Skeletal muscle cell (primary cell): ENCODE data around the gene PPCDC.

Source experiments
- DNase-seq: peaks from one replicate; pipeline ENCODE4 v3.0.0-alpha.2; 2010; ENCODE audit warnings: low read depth
- H3K4me3 ChIP-seq: 2 replicates; pipeline ENCODE4 v1.5.1; 2011; ENCODE audit warnings: low read depth, mild to moderate bottlenecking, control low read depth, low read length, moderate library complexity

Gene PPCDC, protein sequence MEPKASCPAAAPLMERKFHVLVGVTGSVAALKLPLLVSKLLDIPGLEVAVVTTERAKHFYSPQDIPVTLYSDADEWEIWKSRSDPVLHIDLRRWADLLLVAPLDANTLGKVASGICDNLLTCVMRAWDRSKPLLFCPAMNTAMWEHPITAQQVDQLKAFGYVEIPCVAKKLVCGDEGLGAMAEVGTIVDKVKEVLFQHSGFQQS

DNA sequence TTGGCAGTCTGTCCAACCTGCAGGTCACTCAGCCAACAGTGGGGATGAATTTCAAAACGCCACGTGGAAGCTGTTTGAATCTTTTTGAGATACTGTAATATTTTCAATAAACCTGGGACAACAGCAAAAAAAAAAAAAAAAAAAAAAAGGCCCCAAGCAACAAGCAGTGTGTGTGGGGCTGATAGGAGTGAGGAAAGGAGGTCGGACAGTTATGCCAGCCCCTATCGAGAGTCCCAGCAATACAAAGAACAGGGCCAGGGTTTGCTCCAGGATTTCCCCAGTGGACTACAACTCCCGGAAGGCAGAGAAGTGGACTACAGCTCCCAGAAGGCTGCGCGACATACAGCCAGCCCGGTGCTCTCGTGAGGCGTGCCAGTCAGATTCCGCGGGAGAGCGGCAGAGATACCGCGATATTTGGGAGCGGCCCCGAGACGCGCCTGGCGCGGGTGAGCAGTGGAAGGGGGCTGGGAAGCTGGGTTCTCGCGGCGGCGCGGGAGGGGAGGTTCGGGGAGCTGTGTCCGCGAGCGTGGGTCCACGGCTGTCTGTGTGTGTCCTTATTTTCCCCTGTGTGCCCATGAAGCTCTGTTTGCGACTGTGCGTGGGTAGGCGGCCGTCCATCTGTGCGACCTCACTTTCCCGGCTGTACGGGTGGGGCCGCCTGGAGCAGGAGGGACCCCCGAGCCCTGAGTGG, at the start of gene PPCDC:
PPCDC (plus strand) TSS at position 410 of the 691 bp plus-strand sequence. CDS start 4,729 bp downstream, outside the sequence.
- peak; percentile 80 for DNase-seq
- H3K4me3 ChIP-seq, result peak within 1 kb of the TSS; percentile 88

GRCh38 chr15:74976159-74976558, 47.2 kb upstream of the PPCDC start:
- no peak for DNase-seq
- H3K4me3 ChIP-seq, result no peak overlapping the region

GRCh38 chr15:74977599-74977998, 45.8 kb upstream of the PPCDC start:
- no peak overlapping the region for H3K4me3 ChIP-seq
- no peak for DNase-seq

GRCh38 chr15:74978077-74978476, 45.3 kb upstream of the PPCDC start:
- H3K4me3 ChIP-seq, result no peak overlapping the region
- DNase-seq, result no peak

- no peak overlapping the region for H3K4me3 ChIP-seq
- DNase-seq, result no peak
Measured at GRCh38 chr15:74978503-74978902, 44.9 kb upstream of the PPCDC start.

GRCh38 chr15:74982183-74982582, 41.2 kb upstream of the PPCDC start:
- H3K4me3 ChIP-seq, result no peak overlapping the region
- no peak for DNase-seq

- no peak for DNase-seq
- H3K4me3 ChIP-seq, result no peak overlapping the region
Measured at GRCh38 chr15:74983725-74984231, 39.6 kb upstream of the PPCDC start.

DNA sequence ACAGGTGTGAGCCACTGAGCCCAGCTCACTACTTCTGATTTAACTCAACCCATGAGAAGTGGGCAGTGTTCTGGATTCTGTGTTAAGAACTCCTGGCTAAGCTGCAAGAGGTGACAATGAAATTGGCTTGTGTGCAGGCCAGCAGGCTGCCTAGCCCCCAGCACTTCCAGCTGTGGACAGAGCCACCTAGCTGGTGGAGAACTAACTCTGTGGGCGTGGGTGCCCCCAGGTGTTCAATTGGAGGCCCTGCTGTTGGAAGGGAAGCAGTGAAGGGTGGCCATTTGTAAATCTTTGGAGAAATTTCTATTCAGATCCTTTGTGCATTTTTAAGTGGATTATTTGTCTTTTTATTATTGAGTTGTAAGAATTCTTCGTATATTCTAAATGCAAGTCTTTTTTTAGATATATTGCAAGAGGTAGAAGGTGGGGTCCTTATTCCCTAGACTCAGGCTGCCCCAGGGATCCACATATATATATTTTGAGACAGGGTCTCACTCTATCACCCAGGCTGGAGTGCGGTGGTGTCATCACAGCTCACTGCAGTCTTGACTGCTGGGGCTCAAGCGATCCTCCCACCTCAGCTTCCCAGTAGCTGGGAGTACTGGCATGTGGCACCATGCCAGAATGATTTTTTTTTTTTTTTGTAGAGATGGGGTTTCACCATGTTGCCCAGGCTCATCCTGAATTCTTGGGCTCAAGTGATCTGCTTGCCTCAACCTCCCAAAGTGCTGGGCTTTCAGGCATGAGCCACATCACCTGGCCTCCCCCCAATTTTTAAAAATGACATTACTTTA, 35.2 kb upstream of the PPCDC start:
- H3K4me3 ChIP-seq, result no peak overlapping the region
- no peak for DNase-seq

DNA sequence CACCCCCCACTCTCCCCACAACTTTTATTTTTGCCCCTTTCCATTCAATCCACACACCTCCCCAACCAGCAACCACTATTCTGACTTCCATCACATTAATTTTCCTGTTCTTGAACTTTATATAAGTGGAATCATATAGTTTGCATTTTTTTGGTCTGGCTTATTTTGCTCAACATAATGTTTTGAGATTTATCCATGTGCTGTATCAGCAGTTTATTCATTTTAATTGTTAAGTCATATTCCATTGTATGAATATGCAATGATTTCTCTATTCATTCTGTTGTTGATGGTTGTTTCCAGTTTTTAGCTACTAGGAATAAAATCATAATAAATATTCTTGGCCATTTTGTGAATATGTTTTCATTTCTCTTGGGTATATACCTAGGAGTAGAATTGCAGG, 33.9 kb upstream of the PPCDC start:
- H3K4me3 ChIP-seq, result no peak overlapping the region
- no peak for DNase-seq

- no peak overlapping the region for H3K4me3 ChIP-seq
- DNase-seq, result no peak
Measured at GRCh38 chr15:74992619-74993018, 30.8 kb upstream of the PPCDC start.

GRCh38 chr15:74994236-74994635, 29.2 kb upstream of the PPCDC start:
- H3K4me3 ChIP-seq, result no peak overlapping the region

GRCh38 chr15:74994685-74995084, 28.7 kb upstream of the PPCDC start:
- no peak overlapping the region for H3K4me3 ChIP-seq
- DNase-seq, result no peak

More at GRCh38 chr15:74994236-74994635, 29.2 kb upstream of the PPCDC start:
- DNase-seq, result no peak

DNA sequence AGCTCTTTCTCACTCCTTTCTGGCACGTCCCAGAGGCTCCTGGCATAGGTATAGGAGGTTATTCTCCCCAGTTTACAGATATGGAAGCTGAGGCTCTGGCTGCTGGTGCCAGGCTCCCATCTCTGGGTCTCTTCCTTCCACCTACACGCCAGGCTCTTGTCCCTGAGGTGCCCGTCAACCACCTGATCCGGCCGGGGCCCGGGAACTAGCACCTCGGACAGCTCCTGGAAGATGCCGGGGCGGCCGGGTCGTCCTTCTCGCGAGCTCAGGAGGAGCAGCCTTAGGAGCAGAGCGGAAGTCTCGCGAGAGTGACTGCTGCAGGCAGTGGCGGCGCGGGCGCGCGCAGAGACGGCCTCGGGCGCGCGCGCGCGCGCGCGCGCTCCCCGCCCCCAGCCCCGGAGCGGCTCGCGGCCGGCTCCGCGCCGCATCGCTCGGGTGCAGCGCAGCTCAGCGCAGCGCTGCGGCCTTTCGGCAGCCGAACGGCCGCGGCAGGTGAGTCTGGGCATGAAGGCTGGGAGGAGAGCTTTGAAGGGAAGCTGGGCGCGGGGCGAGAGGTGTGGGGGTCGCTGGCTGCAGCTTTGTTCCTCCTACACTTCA, 28.1 kb upstream of the PPCDC start, which contains the start of gene SCAMP5:
SCAMP5 (plus strand) TSS at position 382 of the 597 bp plus-strand sequence. CDS start 16,277 bp downstream, outside the sequence.
- peak within 1 kb of the TSS; percentile 69 for H3K4me3 ChIP-seq
- peak; percentile 85 for DNase-seq

- H3K4me3 ChIP-seq, result peak overlapping the region; percentile 69
- no peak for DNase-seq
Measured at GRCh38 chr15:74995779-74996765, 27.3 kb upstream of the PPCDC start.

- no peak for DNase-seq
- no peak overlapping the region for H3K4me3 ChIP-seq
Measured at GRCh38 chr15:74997141-74997540, 26.2 kb upstream of the PPCDC start.

- DNase-seq, result no peak
- H3K4me3 ChIP-seq, result no peak overlapping the region
Measured at GRCh38 chr15:74997543-74997942, 25.8 kb upstream of the PPCDC start.

DNA sequence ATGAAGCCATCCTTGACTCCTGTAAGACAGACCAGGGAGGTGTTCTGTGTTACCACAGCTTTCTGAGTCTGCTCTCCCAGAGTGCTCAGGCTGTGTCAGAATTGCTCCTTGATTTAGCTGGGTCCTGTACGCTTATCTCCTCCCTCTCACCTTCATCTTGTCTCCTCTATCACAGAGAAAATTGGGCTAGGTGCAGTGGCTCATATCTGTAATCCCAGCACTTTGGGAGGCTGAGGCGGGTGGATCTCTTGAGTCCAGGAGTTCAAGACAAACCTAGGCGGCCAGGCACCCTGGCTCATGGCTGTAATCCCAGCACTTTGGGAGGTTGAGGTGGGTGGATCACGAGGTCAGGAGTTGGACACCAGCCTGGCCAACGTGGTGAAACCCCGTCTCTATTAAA, 22.1 kb upstream of the PPCDC start:
- no peak for DNase-seq
- no peak overlapping the region for H3K4me3 ChIP-seq

- no peak overlapping the region for H3K4me3 ChIP-seq
- no peak for DNase-seq
Measured at GRCh38 chr15:75002398-75002797, 21.0 kb upstream of the PPCDC start.

- H3K4me3 ChIP-seq, result no peak overlapping the region
- DNase-seq, result no peak
Measured at GRCh38 chr15:75007216-75007615, 16.2 kb upstream of the PPCDC start.
